ENCODE data around the gene NKAIN2. TPM values are rescaled to one million over a fixed set of nuclear protein-coding genes. Genes with fewer than 3 reads are reported as not detected.

NKAIN2 gene
- total RNA-seq, 1 donor from 2014 or later, result 0.56 TPM

GRCh38 chr6:124674042-124674441, 870.4 kb downstream of the NKAIN2 start:
- Mint-ChIP-seq H3K36me3 (ENCODE audit: unreplicated experiment) (peaks cover 18% of the 10 kb centered on the region), H3K27ac (ENCODE audit: unreplicated experiment) (no peak overlapping the region), H3K4me1 (ENCODE audit: low read depth, unreplicated experiment) (no peaks in the 10 kb centered on the region), H3K27me3 (ENCODE audit: unreplicated experiment) (no peaks in the 10 kb centered on the region), H3K4me3 (ENCODE audit: unreplicated experiment) (no peak overlapping the region), H3K9me3 (ENCODE audit: unreplicated experiment) (peaks cover 8% of the 10 kb centered on the region)
- DNase-seq, result no peak
- TF ChIP-seq CTCF (IDR thresholded peaks at IDR 0.05; ENCODE audit: partially characterized antibody, unreplicated experiment), result no peak

- Mint-ChIP-seq H3K27ac (ENCODE audit: unreplicated experiment) (no peak overlapping the region), H3K36me3 (ENCODE audit: unreplicated experiment) (peaks cover 18% of the 10 kb centered on the region), H3K4me3 (ENCODE audit: unreplicated experiment) (no peak overlapping the region), H3K4me1 (ENCODE audit: low read depth, unreplicated experiment) (no peaks in the 10 kb centered on the region), H3K9me3 (ENCODE audit: unreplicated experiment) (peaks cover 8% of the 10 kb centered on the region), H3K27me3 (ENCODE audit: unreplicated experiment) (no peaks in the 10 kb centered on the region)
- TF ChIP-seq CTCF (IDR thresholded peaks at IDR 0.05; ENCODE audit: partially characterized antibody, unreplicated experiment), result no peak
- no peak for DNase-seq
These were observed 872.4 kb downstream of the NKAIN2 start for GRCh38 chr6:124676033-124676432.

- Mint-ChIP-seq H3K27me3 (ENCODE audit: unreplicated experiment) (no peaks in the 10 kb centered on the region), H3K4me1 (ENCODE audit: low read depth, unreplicated experiment) (no peaks in the 10 kb centered on the region), H3K4me3 (ENCODE audit: unreplicated experiment) (no peak overlapping the region), H3K36me3 (ENCODE audit: unreplicated experiment) (peaks cover 18% of the 10 kb centered on the region), H3K27ac (ENCODE audit: unreplicated experiment) (no peak overlapping the region), H3K9me3 (ENCODE audit: unreplicated experiment) (peaks cover 8% of the 10 kb centered on the region)
- TF ChIP-seq CTCF (IDR thresholded peaks at IDR 0.05; ENCODE audit: partially characterized antibody, unreplicated experiment), result no peak
- no peak for DNase-seq
These were observed 874.2 kb downstream of the NKAIN2 start for GRCh38 chr6:124677874-124678273.

GRCh38 chr6:124679387-124679786, 875.7 kb downstream of the NKAIN2 start:
- no peak for DNase-seq
- no peak overlapping the region for H3K27ac Mint-ChIP-seq (ENCODE audit: unreplicated experiment)
- no peaks in the 10 kb centered on the region for H3K27me3 Mint-ChIP-seq (ENCODE audit: unreplicated experiment)
- no peaks in the 10 kb centered on the region for H3K4me1 Mint-ChIP-seq (ENCODE audit: low read depth, unreplicated experiment)
- TF ChIP-seq CTCF (IDR thresholded peaks at IDR 0.05; ENCODE audit: partially characterized antibody, unreplicated experiment), result no peak
- H3K36me3 Mint-ChIP-seq (ENCODE audit: unreplicated experiment), result peaks cover 18% of the 10 kb centered on the region
- H3K9me3 Mint-ChIP-seq (ENCODE audit: unreplicated experiment), result peaks cover 4% of the 10 kb centered on the region
- no peak overlapping the region for H3K4me3 Mint-ChIP-seq (ENCODE audit: unreplicated experiment)

GRCh38 chr6:124682751-124683150, 879.1 kb downstream of the NKAIN2 start:
- peaks cover 11% of the 10 kb centered on the region for H3K36me3 Mint-ChIP-seq (ENCODE audit: unreplicated experiment)
- H3K4me3 Mint-ChIP-seq (ENCODE audit: unreplicated experiment), result no peak overlapping the region
- H3K27ac Mint-ChIP-seq (ENCODE audit: unreplicated experiment), result no peak overlapping the region
- peaks cover 4% of the 10 kb centered on the region for H3K9me3 Mint-ChIP-seq (ENCODE audit: unreplicated experiment)
- no peaks in the 10 kb centered on the region for H3K27me3 Mint-ChIP-seq (ENCODE audit: unreplicated experiment)
- no peaks in the 10 kb centered on the region for H3K4me1 Mint-ChIP-seq (ENCODE audit: low read depth, unreplicated experiment)
- no peak for DNase-seq
- no peak for TF ChIP-seq CTCF (IDR thresholded peaks at IDR 0.05; ENCODE audit: partially characterized antibody, unreplicated experiment)

All from glutamatergic neuron (in vitro differentiated cells).